H9 (cell line): Measurements from ENCODE around the gene KLF6. TPM values are rescaled to one million over a fixed set of nuclear protein-coding genes. Genes with fewer than 3 reads are reported as not detected.

Experiments
- DNase-seq: peaks from one replicate; pipeline ENCODE4 v3.0.0-alpha.2; 2017
- H2AFZ ChIP-seq: one replicate; pipeline ENCODE4 v1.6.1; 2013; ENCODE audit warnings: mild to moderate bottlenecking, low read length, control low read depth, moderate library complexity
- H2AK5ac ChIP-seq: 2 replicates; pipeline ENCODE4 v1.6.1; 2013; ENCODE audit warnings: low read length, control low read depth, mixed read lengths; ENCODE audit not compliant: insufficient read length
- H2BK120ac ChIP-seq: one replicate; pipeline ENCODE4 v1.6.1; 2013; ENCODE audit warnings: low read depth, mild to moderate bottlenecking, low read length, control low read depth, inconsistent platforms; ENCODE audit not compliant: poor library complexity, severe bottlenecking
- H2BK12ac ChIP-seq: 2 replicates; pipeline ENCODE4 v1.6.1; 2013; ENCODE audit warnings: low read length, control low read depth, mixed read lengths, low read depth; ENCODE audit not compliant: insufficient read length
- H2BK15ac ChIP-seq: 2 replicates; pipeline ENCODE4 v1.6.1; 2013; ENCODE audit warnings: low read depth, low read length, control low read depth
- H2BK20ac ChIP-seq: one replicate; pipeline ENCODE4 v1.6.1; 2013; ENCODE audit warnings: low read depth, mild to moderate bottlenecking, low read length, control low read depth, inconsistent platforms; ENCODE audit not compliant: poor library complexity, severe bottlenecking
- H2BK5ac ChIP-seq: 2 replicates; pipeline ENCODE4 v1.6.1; 2013; ENCODE audit warnings: low read length, control low read depth, mixed read lengths; ENCODE audit not compliant: insufficient read length
- H3K14ac ChIP-seq: 2 replicates; pipeline ENCODE4 v1.6.1; 2013; ENCODE audit warnings: low read length, control low read depth; ENCODE audit not compliant: insufficient read depth
- H3K18ac ChIP-seq: 2 replicates; pipeline ENCODE4 v1.6.1; 2013; ENCODE audit warnings: low read depth, mild to moderate bottlenecking, mixed read lengths, low read length, control low read depth; ENCODE audit not compliant: insufficient read length
- H3K23ac ChIP-seq: 2 replicates; pipeline ENCODE4 v1.6.1; 2013; ENCODE audit warnings: low read length, control low read depth, mixed read lengths, low read depth; ENCODE audit not compliant: insufficient read length
- H3K23me2 ChIP-seq: 2 replicates; pipeline ENCODE4 v1.6.1; 2013; ENCODE audit warnings: low read depth, mild to moderate bottlenecking, mixed read lengths, low read length, control low read depth; ENCODE audit not compliant: insufficient read length, poor library complexity, severe bottlenecking
- H3K27ac ChIP-seq: 2 replicates; pipeline ENCODE4 v1.5.1; 2013; ENCODE audit warnings: low read length, control low read depth, mixed read lengths, low read depth; ENCODE audit not compliant: insufficient read length
- H3K27me3 ChIP-seq: 2 replicates; pipeline ENCODE4 v1.6.1; 2013; ENCODE audit warnings: low read length, control low read depth, inconsistent platforms; ENCODE audit not compliant: insufficient read depth
- H3K4ac ChIP-seq: 2 replicates; pipeline ENCODE4 v1.6.1; 2013; ENCODE audit warnings: low read depth, mild to moderate bottlenecking, control low read depth, inconsistent platforms, low read length, moderate library complexity
- H3K4me1 ChIP-seq: 2 replicates; pipeline ENCODE4 v1.6.1; 2013; ENCODE audit warnings: low read length, control low read depth, inconsistent platforms; ENCODE audit not compliant: insufficient read depth
- H3K4me2 ChIP-seq: 2 replicates; pipeline ENCODE4 v1.6.1; 2013; ENCODE audit warnings: low read length, control low read depth, mixed read lengths; ENCODE audit not compliant: insufficient read length, insufficient read depth
- H3K56ac ChIP-seq: 2 replicates; pipeline ENCODE4 v1.6.1; 2013; ENCODE audit warnings: low read depth, mild to moderate bottlenecking, mixed read lengths, low read length, control low read depth; ENCODE audit not compliant: insufficient read length
- H3K79me1 ChIP-seq: 2 replicates; pipeline ENCODE4 v1.6.1; 2013; ENCODE audit warnings: low read depth, mild to moderate bottlenecking, moderate library complexity, low read length, control low read depth, inconsistent platforms; ENCODE audit not compliant: insufficient read depth, poor library complexity, severe bottlenecking
- H3K79me2 ChIP-seq: 2 replicates; pipeline ENCODE4 v1.6.1; 2013; ENCODE audit warnings: low read length, control low read depth, inconsistent platforms; ENCODE audit not compliant: insufficient read depth
- H3K9ac ChIP-seq: 2 replicates; pipeline ENCODE4 v1.6.1; 2013; ENCODE audit warnings: low read length, control low read depth, mixed read lengths; ENCODE audit not compliant: insufficient read length; ENCODE audit errors: extremely low read depth
- H3K9me3 ChIP-seq: one replicate; pipeline ENCODE4 v1.6.1; 2013; ENCODE audit warnings: low read depth, low read length, inconsistent platforms; ENCODE audit not compliant: control insufficient read depth
- H3T11ph ChIP-seq: one replicate; pipeline ENCODE4 v1.6.1; 2013; ENCODE audit warnings: mild to moderate bottlenecking, low read length, control low read depth, inconsistent platforms
- H4K20me1 ChIP-seq: one replicate; pipeline ENCODE4 v1.6.1; 2013; ENCODE audit not compliant: control insufficient read depth, insufficient read length, insufficient read depth
- H4K5ac ChIP-seq: 2 replicates; pipeline ENCODE4 v1.6.1; 2013; ENCODE audit warnings: low read depth, mild to moderate bottlenecking, mixed read lengths, low read length, control low read depth; ENCODE audit not compliant: insufficient read length
- H4K8ac ChIP-seq: replicated peaks from 2 replicates; pipeline ENCODE4 v1.6.1; 2013; ENCODE audit warnings: low read length, control low read depth, mixed read lengths, low read depth; ENCODE audit not compliant: insufficient read length
- H4K91ac ChIP-seq: 2 replicates; pipeline ENCODE4 v1.6.1; 2013; ENCODE audit warnings: low read depth, mild to moderate bottlenecking, moderate library complexity, mixed read lengths, low read length, control low read depth; ENCODE audit not compliant: insufficient read length
- H3K27ac Mint-ChIP-seq, 3 experiments: 2 replicates in 2 of 3; 3 replicates in 1 of 3; pipeline ENCODE4 v1.8.0; 2020 to 2021; ENCODE audit warnings: mixed read lengths in 3 of 3, mild to moderate bottlenecking in 1 of 3, moderate library complexity in 1 of 3
- H3K27me3 Mint-ChIP-seq: 2 replicates; pipeline ENCODE4 v1.8.0; 2021; ENCODE audit warnings: low read depth, mild to moderate bottlenecking, moderate library complexity, mixed read lengths
- H3K36me3 Mint-ChIP-seq, 3 experiments: 2 replicates in 2 of 3; 3 replicates in 1 of 3; pipeline ENCODE4 v1.8.0; 2020 to 2021; ENCODE audit warnings: low read depth in 3 of 3, mixed read lengths in 3 of 3; ENCODE audit not compliant: insufficient read depth in 1 of 3
- H3K4me1 Mint-ChIP-seq, 2 experiments: 2 replicates each; pipeline ENCODE4 v1.8.0; 2020; ENCODE audit warnings: mixed read lengths in 2 of 2
- H3K4me3 Mint-ChIP-seq, 2 experiments: 2 replicates in 1 of 2; 3 replicates in 1 of 2; pipeline ENCODE4 v1.8.0; 2020 to 2021; ENCODE audit warnings: mild to moderate bottlenecking in 2 of 2, mixed read lengths in 2 of 2, moderate library complexity in 1 of 2
- H3K9me3 Mint-ChIP-seq, 2 experiments: 2 replicates in 1 of 2; 3 replicates in 1 of 2; pipeline ENCODE4 v1.8.0; 2020; ENCODE audit warnings: mild to moderate bottlenecking in 2 of 2, mixed read lengths in 2 of 2, moderate library complexity in 1 of 2
- CTCF ChIP-seq: fragments of 200-600 bp; sonication (generic); conservative IDR thresholded peaks from 3 replicates; pipeline ENCODE4 v1.8.0; 2021; ENCODE audit warnings: antibody characterized with exemption, mild to moderate bottlenecking
- WGBS: extraction: QIAGEN DNeasy Blood & Tissue Kit; methylation state at CpG from one replicate; pipeline ENCODE4 v1.1.7; 2013; ENCODE audit warnings: missing lambda C conversion rate, low lambda C conversion rate, mixed read lengths; ENCODE audit not compliant: insufficient read length; ENCODE audit errors: extremely low coverage; 5-methylcytosine and 5-hydroxymethylcytosine counted together
- total RNA-seq: library from RNA; stranded (reverse); gene quantifications from 2 replicates; pipeline ENCODE4 v1.2.1, GENCODE V29; 2021

KLF6 gene
- total RNA-seq, 1 experiment from 2014 or later = 19.3 TPM

DNA sequence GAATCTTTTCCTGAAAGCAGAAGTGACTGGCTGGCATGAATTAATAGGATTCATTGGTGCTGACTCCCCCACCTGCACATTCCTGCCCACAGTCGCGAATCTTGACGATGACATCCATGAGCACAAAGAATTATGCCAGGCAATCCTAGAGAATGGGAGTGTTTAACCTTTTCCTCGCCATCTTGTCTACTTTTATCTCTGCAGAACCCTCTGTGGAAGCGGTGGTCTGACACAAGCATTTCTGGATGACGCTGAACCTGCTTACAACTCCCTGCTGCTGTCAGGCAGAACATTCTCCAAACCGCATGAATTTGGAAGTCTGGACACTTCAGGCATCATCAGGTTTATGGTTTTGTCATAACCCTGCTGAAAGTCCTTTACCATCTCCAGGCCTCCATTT is 36.5 kb downstream of the KLF6 start:
- Mint-ChIP-seq H3K27me3 (peaks cover 2% of the 10 kb centered on the region; the same call in 1 of the 2 replicates), H3K4me3 (no peak overlapping the region), H3K27ac (no peak overlapping the region), H3K36me3 (no peaks in the 10 kb centered on the region), H3K4me1 (peaks cover 8 to 13% of the 10 kb centered on the region in 2 experiments), H3K9me3 (peaks cover 0 to 3% of the 10 kb centered on the region in 2 experiments; a peak in 2 of 5 replicates)
- no peaks in the 10 kb centered on the region for H3K9me3 ChIP-seq
- no peak overlapping the region for H4K5ac ChIP-seq
- H2BK120ac ChIP-seq = no peak overlapping the region
- no peak overlapping the region for H2BK20ac ChIP-seq
- no peaks in the 10 kb centered on the region for H3K79me2 ChIP-seq
- H3K4me2 ChIP-seq = no peak overlapping the region
- H3K56ac ChIP-seq = no peak overlapping the region
- no peak overlapping the region for H2BK12ac ChIP-seq
- no peaks in the 10 kb centered on the region for H3K79me1 ChIP-seq
- H2AK5ac ChIP-seq = no peak overlapping the region
- H2AFZ ChIP-seq = no peak overlapping the region
- H3K9ac ChIP-seq = no peak overlapping the region
- no peak overlapping the region for H3T11ph ChIP-seq
- H3K23me2 ChIP-seq = no peaks in the 10 kb centered on the region
- no peak overlapping the region for H3K4ac ChIP-seq
- H3K4me1 ChIP-seq = peaks cover 6% of the 10 kb centered on the region; the same call in 1 of the 2 replicates
- no peak overlapping the region for H3K23ac ChIP-seq
- H2BK15ac ChIP-seq = no peak overlapping the region
- H3K18ac ChIP-seq = no peak overlapping the region
- no peaks in the 10 kb centered on the region for H4K20me1 ChIP-seq
- WGBS = no CpG with 5 or more reads among the region's 7 CpGs
- no peak for DNase-seq
- no peak overlapping the region for H4K8ac ChIP-seq
- H4K91ac ChIP-seq = no peak overlapping the region
- H3K14ac ChIP-seq = no peak overlapping the region
- H3K27me3 ChIP-seq = no peaks in the 10 kb centered on the region
- H2BK5ac ChIP-seq = no peak overlapping the region
- no peak for TF ChIP-seq CTCF
- no peak overlapping the region for H3K27ac ChIP-seq
